Activated naive CD8-positive, alpha-beta T cell treated with anti-CD3 and anti-CD28 coated beads for 36 hours (primary cell): ENCODE measurements around the gene RRP12. TPM values are rescaled to one million over a fixed set of nuclear protein-coding genes. Genes with fewer than 3 reads are reported as not detected.
"Not testable (repeated sequence)": the region's sequence is repeated elsewhere in the genome, so short reads cannot be mapped to it uniquely, and the experiment has no call there.

Source experiments
- DNase-seq: peaks from one replicate; pipeline ENCODE4 v3.0.0; 2021
- H3K27ac Mint-ChIP-seq: one replicate; pipeline ENCODE4 v1.8.0; 2022; ENCODE audit warnings: mild to moderate bottlenecking, moderate library complexity, mixed read lengths
- H3K27me3 Mint-ChIP-seq: one replicate; pipeline ENCODE4 v1.8.0; 2022; ENCODE audit warnings: mild to moderate bottlenecking, mixed read lengths
- H3K36me3 Mint-ChIP-seq: one replicate; pipeline ENCODE4 v1.8.0; 2021; ENCODE audit warnings: mild to moderate bottlenecking, mixed read lengths
- H3K4me1 Mint-ChIP-seq: one replicate; pipeline ENCODE4 v1.8.0; 2021; ENCODE audit warnings: mixed read lengths
- H3K4me3 Mint-ChIP-seq: one replicate; pipeline ENCODE4 v1.8.0; 2022; ENCODE audit warnings: mild to moderate bottlenecking, moderate library complexity, mixed read lengths
- H3K9me3 Mint-ChIP-seq: one replicate; pipeline ENCODE4 v1.8.0; 2022; ENCODE audit warnings: mixed read lengths
- total RNA-seq, 2 experiments: library from RNA; stranded (reverse); gene quantifications; one replicate each; pipeline ENCODE4 v1.2.3, GENCODE V29; 2021

Gene RRP12
- total RNA-seq, 2 experiments from 2014 or later: 82.2 to 88.4 TPM

GRCh38 chr10:97365761-97366351 is 35.3 kb downstream of the RRP12 start:
- H3K36me3 Mint-ChIP-seq: peaks cover 22% of the 10 kb centered on the region
- H3K4me1 Mint-ChIP-seq: no peaks in the 10 kb centered on the region
- H3K4me3 Mint-ChIP-seq: no peak overlapping the region
- no peak for DNase-seq
- H3K27me3 Mint-ChIP-seq: no peaks in the 10 kb centered on the region
- peak overlapping the region; percentile 20 for H3K27ac Mint-ChIP-seq
- no peaks in the 10 kb centered on the region for H3K9me3 Mint-ChIP-seq

- DNase-seq: no peak
- Mint-ChIP-seq H3K4me3 (no peak overlapping the region), H3K4me1 (no peaks in the 10 kb centered on the region), H3K27me3 (no peaks in the 10 kb centered on the region), H3K36me3 (peaks cover 19% of the 10 kb centered on the region), H3K9me3 (no peaks in the 10 kb centered on the region), H3K27ac (no peak overlapping the region)
These were observed 38.1 kb downstream of the RRP12 start for GRCh38 chr10:97363071-97363470.

- Mint-ChIP-seq H3K4me1 (no peaks in the 10 kb centered on the region), H3K4me3 (no peak overlapping the region), H3K9me3 (no peaks in the 10 kb centered on the region), H3K27me3 (no peaks in the 10 kb centered on the region), H3K36me3 (peaks cover 19% of the 10 kb centered on the region), H3K27ac (no peak overlapping the region)
- DNase-seq: no peak
These were observed 38.7 kb downstream of the RRP12 start for GRCh38 chr10:97362310-97363033.

- no peak overlapping the region for H3K4me3 Mint-ChIP-seq
- H3K9me3 Mint-ChIP-seq: no peaks in the 10 kb centered on the region
- peaks cover 22% of the 10 kb centered on the region for H3K36me3 Mint-ChIP-seq
- H3K27me3 Mint-ChIP-seq: no peaks in the 10 kb centered on the region
- no peaks in the 10 kb centered on the region for H3K4me1 Mint-ChIP-seq
- no peak for DNase-seq
- H3K27ac Mint-ChIP-seq: no peak overlapping the region
These were observed 39.6 kb downstream of the RRP12 start for GRCh38 chr10:97361537-97361901.

- DNase-seq: no peak
- Mint-ChIP-seq H3K36me3 (peaks cover 28% of the 10 kb centered on the region), H3K27me3 (no peaks in the 10 kb centered on the region), H3K4me1 (no peaks in the 10 kb centered on the region), H3K4me3 (no peak overlapping the region), H3K27ac (no peak overlapping the region), H3K9me3 (no peaks in the 10 kb centered on the region)
These were observed 40.2 kb downstream of the RRP12 start for GRCh38 chr10:97360705-97361536.

- Mint-ChIP-seq H3K27me3 (no peaks in the 10 kb centered on the region), H3K9me3 (no peaks in the 10 kb centered on the region), H3K27ac (no peak overlapping the region), H3K4me3 (no peak overlapping the region), H3K4me1 (no peaks in the 10 kb centered on the region), H3K36me3 (peaks cover 16% of the 10 kb centered on the region)
- no peak for DNase-seq
These were observed 42.4 kb downstream of the RRP12 start for GRCh38 chr10:97358781-97359180.

- no peak for DNase-seq
- H3K27me3 Mint-ChIP-seq: no peaks in the 10 kb centered on the region
- H3K36me3 Mint-ChIP-seq: peaks cover 14% of the 10 kb centered on the region
- H3K27ac Mint-ChIP-seq: no peak overlapping the region
- no peaks in the 10 kb centered on the region for H3K4me1 Mint-ChIP-seq
- H3K4me3 Mint-ChIP-seq: no peak overlapping the region
- H3K9me3 Mint-ChIP-seq: no peaks in the 10 kb centered on the region
These were observed 42.8 kb downstream of the RRP12 start for GRCh38 chr10:97358349-97358748.

GRCh38 chr10:97356918-97357317 is 44.2 kb downstream of the RRP12 start:
- H3K4me1 Mint-ChIP-seq: no peaks in the 10 kb centered on the region
- peaks cover 12% of the 10 kb centered on the region for H3K36me3 Mint-ChIP-seq
- H3K9me3 Mint-ChIP-seq: no peaks in the 10 kb centered on the region

GRCh38 chr10:97356318-97356914 is 44.7 kb downstream of the RRP12 start:
- H3K27ac Mint-ChIP-seq: peak overlapping the region; percentile 26
- DNase-seq: no peak
- H3K27me3 Mint-ChIP-seq: no peaks in the 10 kb centered on the region
- H3K36me3 Mint-ChIP-seq: peaks cover 12% of the 10 kb centered on the region
- H3K4me1 Mint-ChIP-seq: no peaks in the 10 kb centered on the region
- no peaks in the 10 kb centered on the region for H3K9me3 Mint-ChIP-seq
- H3K4me3 Mint-ChIP-seq: no peak overlapping the region

More at GRCh38 chr10:97356918-97357317, 44.2 kb downstream of the RRP12 start:
- Mint-ChIP-seq H3K27ac (no peak overlapping the region), H3K4me3 (no peak overlapping the region), H3K27me3 (no peaks in the 10 kb centered on the region)
- DNase-seq: no peak

- no peaks in the 10 kb centered on the region for H3K9me3 Mint-ChIP-seq
- no peak overlapping the region for H3K4me3 Mint-ChIP-seq
- H3K27ac Mint-ChIP-seq: no peak overlapping the region
- no peak for DNase-seq
- H3K36me3 Mint-ChIP-seq: peaks cover 9% of the 10 kb centered on the region
- H3K27me3 Mint-ChIP-seq: no peaks in the 10 kb centered on the region
- H3K4me1 Mint-ChIP-seq: no peaks in the 10 kb centered on the region
These were observed 45.6 kb downstream of the RRP12 start for GRCh38 chr10:97355571-97355975.

- H3K9me3 Mint-ChIP-seq: no peaks in the 10 kb centered on the region
- no peak overlapping the region for H3K4me3 Mint-ChIP-seq
- no peaks in the 10 kb centered on the region for H3K4me1 Mint-ChIP-seq
- DNase-seq: no peak
- no peaks in the 10 kb centered on the region for H3K27me3 Mint-ChIP-seq
- no peak overlapping the region for H3K27ac Mint-ChIP-seq
- H3K36me3 Mint-ChIP-seq: peaks cover 9% of the 10 kb centered on the region
These were observed 47.2 kb downstream of the RRP12 start for GRCh38 chr10:97353945-97354344.

- Mint-ChIP-seq H3K9me3 (no peaks in the 10 kb centered on the region), H3K27me3 (no peaks in the 10 kb centered on the region), H3K36me3 (no peaks in the 10 kb centered on the region), H3K4me1 (no peaks in the 10 kb centered on the region), H3K27ac (no peak overlapping the region), H3K4me3 (no peak overlapping the region)
- DNase-seq: no peak
These were observed 51.2 kb downstream of the RRP12 start for GRCh38 chr10:97349752-97350513.

GRCh38 chr10:97347317-97347716 is 53.8 kb downstream of the RRP12 start:
- Mint-ChIP-seq H3K4me3 (no peak overlapping the region), H3K36me3 (no peaks in the 10 kb centered on the region), H3K27me3 (no peaks in the 10 kb centered on the region), H3K4me1 (no peaks in the 10 kb centered on the region), H3K9me3 (no peaks in the 10 kb centered on the region), H3K27ac (no peak overlapping the region)
- DNase-seq: no peak

GRCh38 chr10:97343664-97344063 is 57.5 kb downstream of the RRP12 start:
- not testable (repeated sequence) for DNase-seq, H3K27ac Mint-ChIP-seq, H3K4me1 Mint-ChIP-seq, H3K36me3 Mint-ChIP-seq, H3K27me3 Mint-ChIP-seq, H3K4me3 Mint-ChIP-seq, H3K9me3 Mint-ChIP-seq
